Right forelimb (tissue), 1 donor: ENCODE measurements around the gene FDXACB1.
"Not testable (repeated sequence)": the region's sequence is repeated elsewhere in the genome, so short reads cannot be mapped to it uniquely, and the experiment has no call there.

Source experiments
- DNase-seq: peaks from one replicate; pipeline ENCODE4 v3.0.0-alpha.2; 2018

The FDXACB1 gene

DNA sequence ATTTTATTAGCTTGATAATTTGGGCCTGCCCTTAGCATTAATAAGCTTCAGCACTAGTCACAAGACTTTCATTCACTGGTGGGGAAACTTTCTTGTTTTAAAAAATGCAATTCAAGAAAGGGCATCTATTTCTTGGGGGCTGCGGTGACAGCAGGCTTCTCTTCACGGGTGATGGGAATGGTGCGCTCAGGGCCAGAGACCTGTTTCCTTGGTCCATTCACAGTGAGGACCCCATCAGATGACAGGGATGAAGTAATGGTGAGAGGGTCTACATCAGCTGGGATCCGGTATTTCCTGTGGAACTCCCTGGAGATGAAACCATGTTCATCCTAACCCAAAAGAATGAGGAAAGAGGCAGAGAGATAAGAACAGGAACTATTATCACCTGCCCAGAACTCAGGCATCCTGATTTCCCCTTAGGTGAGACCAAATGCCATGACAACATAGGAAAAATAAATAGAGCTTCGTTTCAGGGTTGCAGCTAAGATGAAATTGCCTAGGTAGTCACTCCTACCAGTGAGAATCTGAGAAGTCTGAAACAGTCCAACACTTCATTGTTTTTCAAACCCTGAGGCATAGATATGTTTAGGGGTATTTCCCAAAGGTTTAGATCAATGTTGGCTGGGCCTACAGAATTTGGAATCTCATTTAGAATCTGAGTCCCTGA lies 29.8 kb upstream of the FDXACB1 start:
- no peak for DNase-seq

DNA sequence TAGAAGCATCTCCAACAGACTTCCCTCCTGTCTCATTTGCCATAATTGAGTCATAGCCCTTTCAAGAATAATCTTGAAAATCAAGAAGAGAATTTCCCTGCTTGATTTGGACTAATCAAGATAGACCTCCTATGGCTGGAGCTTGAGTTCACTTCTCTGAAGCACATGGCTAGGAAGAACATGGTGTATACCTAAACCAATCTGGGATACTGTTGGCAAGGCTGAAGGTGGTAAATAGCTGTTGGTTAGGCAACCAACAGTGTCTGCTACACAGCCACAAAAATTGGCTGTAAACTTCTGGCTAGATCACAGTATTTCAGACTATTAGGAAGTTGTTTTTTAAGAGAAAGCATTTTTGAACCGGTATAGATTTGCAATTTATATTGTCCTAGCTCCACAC lies 27.7 kb upstream of the FDXACB1 start:
- DNase-seq, result no peak

DNA sequence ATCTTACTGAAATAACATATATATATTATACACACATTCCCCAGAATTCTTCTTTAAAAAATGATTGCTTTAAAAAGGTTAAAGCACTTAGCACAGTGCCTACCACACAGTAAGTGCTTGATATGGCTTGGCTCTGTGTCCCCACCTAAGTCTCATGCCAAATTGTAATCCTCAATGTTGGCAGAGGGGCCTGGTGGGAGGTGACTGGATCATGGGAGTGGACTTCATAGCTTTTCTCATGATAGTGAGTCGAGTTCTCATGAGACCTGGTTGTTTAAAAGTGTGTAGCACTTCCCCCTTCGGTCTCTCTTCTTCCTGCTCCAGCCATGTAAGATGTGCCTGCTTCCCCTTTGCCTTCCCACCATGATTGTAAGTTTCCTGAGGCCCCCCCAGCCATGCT lies 26.4 kb upstream of the FDXACB1 start:
- DNase-seq, result no peak

GRCh38 chr11:111886844-111887243 lies 7.9 kb upstream of the FDXACB1 start:
- DNase-seq, result no peak

DNA sequence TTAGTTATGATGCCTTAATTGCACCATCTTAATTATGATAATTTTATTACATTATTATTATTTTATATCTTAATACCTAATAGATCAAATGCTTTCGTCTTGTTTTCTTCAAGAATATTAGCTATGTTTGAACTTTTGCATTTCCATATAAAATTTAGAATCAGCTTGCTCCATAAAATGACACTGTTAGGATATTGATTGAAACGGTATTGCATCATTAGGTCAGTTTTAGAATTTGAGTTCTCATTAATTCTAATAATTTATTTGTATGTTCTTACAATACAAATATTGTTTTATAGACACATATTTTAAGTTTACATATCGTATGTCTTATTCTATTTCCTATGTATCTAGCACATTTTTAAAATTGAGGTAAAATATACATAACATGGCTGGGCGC lies 7.1 kb upstream of the FDXACB1 start:
- no peak for DNase-seq

DNA sequence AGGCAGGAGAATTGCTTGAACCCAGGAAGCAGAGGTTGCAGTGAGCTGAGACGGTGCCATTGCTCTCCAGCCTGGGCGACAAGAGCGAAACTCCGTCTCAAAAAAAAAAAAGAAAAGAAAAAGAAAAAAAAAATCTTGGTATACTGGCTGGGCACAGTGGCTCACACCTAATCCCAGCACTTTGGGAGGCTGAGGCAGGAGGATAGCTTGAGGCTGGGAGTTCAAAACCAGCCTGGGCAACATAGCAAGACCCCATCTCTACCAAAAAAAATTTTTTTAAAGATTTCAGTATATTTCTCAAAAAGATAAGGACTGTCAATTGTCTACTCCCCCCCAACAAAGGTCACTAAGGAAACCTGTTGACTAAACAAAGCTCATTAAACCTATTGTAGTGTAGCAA lies 6.1 kb upstream of the FDXACB1 start:
- not testable (repeated sequence) for DNase-seq

DNA sequence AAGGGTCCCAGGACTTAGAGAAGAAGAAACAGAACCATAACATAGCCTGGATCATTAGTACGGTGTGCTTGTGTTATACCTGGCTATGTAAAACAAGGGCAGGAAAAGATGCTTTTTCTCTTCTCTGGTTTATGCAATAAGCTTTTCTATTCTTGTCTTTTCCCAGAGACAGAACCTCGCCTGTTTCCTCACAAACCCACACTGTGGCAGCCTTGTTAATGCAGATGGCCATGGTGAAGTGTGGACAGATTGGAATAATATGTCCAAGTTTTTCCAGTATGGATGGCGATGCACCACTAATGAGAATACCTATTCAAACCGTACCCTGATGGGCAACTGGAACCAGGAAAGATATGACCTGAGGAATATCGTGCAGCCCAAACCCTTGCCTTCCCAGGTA lies 3.2 kb upstream of the FDXACB1 start:
- no peak for DNase-seq

GRCh38 chr11:111879637-111879960 lies 634 bp upstream of the FDXACB1 start:
- no peak for DNase-seq

DNA sequence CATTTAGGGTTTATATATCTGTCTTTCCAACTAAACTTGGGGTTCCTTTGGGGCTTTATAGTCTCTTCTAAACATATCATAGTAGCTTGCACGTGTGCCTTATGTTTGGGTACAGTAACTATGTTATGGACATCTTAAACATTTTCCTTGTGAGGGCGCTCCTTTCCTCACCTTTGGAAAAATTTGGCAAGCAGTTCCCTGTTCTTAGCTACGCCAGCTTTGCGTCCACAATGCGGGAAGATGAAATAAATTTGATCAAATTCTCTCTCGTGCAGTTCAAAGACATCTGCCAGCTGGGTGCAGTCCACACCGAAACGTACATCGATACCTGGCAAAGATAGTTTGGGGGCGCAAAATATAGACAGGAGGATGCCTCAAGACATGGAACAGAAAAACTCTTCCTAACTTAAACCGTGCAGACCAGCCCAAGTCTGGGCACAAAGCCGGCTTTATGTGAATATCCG lies 548 bp downstream of the FDXACB1 start:
- no peak for DNase-seq

DNA sequence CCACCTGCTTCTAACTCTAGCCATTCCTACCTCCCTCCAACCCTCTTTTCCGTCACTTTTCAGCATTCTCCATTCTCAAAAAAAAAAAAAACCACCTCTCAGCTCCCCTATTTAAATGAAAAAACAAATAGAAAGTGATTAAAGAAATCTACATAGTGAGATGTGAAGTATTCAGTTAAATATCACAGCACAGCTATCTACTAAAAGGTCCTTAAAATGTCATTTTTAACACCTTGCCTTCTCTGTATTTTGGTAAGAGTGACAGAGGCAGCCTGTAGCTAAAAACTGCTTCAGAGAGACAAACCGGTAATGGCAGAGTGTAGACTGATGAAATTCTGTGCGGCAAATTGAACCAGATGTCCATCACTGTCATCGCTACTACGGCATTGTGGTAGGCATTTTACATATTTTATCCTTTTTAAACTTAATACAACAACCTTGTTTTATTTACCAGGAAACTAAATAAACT lies 7.2 kb downstream of the FDXACB1 start:
- DNase-seq, result no peak

DNA sequence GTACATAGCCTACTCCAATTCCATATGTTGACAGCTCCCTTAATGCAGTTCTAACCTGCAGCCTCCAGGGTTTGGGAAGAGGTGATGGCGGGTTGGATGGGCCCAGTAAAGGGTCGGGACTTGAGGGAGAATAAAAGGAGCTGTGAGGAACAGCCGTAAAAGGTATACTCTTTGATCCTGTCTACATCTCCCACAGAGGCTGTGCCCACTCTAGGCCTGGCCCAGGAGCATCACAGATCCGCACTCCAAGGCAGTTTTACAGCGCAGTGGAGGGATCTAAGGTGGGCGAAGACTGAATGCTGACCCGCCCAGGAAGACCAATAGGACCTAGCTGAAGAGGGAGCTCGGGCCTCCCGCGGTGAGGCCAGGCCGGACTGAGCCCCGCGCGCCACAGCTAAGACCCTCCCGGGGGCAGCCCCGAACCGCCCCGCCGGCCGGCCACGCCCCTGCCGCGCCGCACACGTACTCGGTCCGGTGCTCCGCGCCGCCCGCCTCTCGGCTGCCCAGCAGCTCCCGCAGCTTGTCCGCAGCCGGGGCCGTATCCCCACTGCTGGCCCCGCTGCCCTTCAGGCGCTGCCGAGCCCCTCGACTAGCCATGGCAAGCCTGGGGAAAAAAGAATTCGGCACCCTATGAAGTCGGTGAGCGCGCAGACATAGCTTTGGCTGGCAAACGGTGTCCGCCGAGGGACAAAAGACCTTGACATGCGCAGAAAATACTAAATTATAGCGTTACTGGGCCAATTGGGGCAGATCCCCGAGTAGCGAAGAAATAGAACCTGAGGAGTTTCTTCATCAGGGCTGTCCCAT lies 7.9 kb downstream of the FDXACB1 start, which contains the start of gene ALG9:
TSS of gene ALG9 (minus strand) at position 696 of the 807 bp plus-strand sequence. CDS start at position 597, 99 bp downstream.
- DNase-seq, result peak; percentile 93

DNA sequence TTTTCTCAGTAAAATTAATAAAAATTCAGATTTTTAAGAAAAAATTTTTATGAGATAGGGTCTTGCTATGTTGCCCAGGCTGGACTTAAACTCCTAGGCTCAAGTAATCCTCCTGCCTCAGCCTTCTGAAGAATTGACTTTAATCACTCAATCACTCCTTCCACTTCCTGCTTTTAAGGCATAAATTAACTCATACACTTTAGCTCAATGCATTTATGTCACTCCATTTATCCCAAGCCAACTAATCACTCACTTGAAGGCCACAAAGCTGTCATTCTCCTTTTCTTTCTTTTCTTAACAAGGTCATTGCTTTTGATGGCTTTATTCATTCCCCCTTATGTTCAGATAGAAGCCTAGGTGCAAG lies 8.5 kb downstream of the FDXACB1 start:
- DNase-seq, result no peak

DNA sequence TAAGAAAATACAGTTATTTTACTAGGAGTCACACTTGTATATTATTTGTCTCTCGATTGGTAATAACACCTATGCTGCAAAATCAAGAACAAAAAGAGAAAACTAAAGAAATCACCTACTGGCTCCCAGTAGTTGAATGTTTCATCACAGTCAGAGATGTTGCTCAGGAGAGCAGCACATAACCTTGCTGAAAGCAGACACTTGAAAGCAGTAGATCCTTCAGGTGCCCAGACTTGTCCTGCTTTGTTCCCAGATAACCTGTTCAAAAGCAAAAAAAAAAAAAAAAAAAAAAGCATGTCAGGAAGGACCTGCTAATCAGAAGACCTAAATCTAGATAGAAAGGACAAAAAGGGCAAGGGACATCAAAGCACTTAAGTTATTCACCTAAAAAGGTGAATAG lies 8.9 kb downstream of the FDXACB1 start:
- no peak for DNase-seq

- no peak for DNase-seq
Measured at GRCh38 chr11:111860257-111860656, 18.7 kb downstream of the FDXACB1 start.

DNA sequence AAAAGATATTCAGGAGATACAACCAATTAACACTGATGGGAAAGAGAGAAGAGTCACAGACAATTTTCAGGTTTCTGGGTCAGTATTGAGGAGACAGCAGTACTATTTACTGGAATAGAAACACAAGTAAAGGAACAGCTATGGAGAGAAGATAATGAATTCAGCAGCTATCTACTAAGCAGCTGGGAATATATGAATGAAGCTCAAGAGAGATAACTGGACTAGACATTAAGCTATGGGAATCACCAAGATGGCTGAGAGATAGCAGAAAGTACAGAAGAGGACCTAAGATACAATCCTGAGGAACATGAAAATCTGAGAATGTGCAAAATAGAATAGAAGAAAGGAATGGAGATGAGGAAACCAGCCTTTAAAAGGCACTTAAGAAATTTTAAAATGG lies 23.5 kb downstream of the FDXACB1 start:
- DNase-seq, result no peak

DNA sequence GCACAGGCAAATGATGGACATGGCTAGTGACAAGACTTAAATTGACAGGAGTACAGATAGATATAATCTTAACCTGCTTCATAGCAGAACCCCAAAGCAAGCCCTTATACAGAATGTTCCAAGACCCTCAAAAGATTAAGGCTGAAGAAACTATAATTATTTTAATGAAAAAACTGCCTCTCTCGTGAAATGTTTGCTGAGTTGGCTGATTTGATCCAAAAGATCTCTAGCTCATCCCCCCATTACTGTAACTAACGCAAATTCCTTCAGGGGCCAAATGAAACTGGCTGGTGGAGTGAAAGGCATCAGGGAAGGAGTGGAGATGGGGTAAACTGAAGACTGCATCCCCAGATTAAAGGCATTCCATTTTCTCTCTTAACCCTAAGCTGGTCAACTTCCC lies 26.9 kb downstream of the FDXACB1 start:
- no peak for DNase-seq

DNA sequence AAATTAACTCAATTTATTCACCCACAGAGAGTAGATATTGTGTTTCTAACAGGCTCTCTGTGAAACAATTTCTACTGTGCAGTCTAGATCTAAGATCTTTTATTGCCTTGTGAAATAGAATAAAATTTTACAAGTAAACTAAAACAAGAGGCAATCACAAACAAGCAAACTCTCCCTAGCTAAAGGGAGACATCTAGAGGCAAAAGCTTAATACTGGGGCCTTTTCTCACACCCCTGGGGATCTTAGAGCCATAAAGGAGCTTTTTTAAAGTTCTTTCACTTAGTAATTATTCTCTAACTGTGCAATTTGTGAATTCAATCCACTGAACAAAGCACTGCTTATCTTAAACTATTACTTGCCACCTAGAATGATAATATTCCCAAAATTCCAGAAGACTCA lies 27.3 kb downstream of the FDXACB1 start:
- DNase-seq, result no peak

DNA sequence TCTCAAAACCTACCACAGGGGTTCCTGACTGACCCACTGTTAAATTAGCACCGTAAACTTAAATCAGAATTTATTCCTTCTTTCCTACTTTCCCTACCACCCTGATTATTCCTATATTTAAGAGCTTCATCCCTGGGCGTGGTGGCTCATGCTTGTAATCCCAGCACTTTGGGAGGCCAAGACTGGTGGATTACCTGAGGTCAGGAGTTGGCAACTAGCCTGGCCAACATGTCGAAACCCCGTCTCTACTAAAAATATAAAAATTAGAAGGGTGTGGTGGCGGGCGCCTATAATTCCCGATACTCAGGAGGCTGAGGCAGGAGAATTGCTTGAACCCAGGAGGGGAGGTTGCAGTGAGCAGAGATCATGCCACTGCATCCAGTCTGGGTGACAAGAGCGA lies 27.9 kb downstream of the FDXACB1 start:
- DNase-seq, result no peak

- DNase-seq, result no peak
Measured at GRCh38 chr11:111849631-111850030, 29.3 kb downstream of the FDXACB1 start.

DNA sequence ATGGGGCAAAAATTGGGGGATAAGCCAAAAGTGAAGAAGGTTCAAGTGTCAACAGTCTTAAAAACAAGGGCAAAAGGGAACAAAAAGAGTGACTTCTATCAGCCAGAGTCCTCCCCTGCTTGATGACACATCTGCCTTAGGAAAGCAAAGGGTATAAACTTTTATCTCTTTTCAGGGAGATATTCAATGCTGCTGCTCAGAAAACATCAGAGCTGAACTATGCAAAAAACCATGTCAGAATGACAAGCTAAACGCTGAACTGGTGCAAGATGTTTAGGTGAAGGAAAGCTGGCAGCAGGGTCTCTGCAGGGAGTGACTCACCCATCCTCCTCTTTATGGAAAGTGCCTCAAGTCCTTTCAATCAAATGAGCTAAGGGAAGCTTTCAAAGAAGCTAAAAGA lies 32.3 kb downstream of the FDXACB1 start:
- no peak for DNase-seq

DNA sequence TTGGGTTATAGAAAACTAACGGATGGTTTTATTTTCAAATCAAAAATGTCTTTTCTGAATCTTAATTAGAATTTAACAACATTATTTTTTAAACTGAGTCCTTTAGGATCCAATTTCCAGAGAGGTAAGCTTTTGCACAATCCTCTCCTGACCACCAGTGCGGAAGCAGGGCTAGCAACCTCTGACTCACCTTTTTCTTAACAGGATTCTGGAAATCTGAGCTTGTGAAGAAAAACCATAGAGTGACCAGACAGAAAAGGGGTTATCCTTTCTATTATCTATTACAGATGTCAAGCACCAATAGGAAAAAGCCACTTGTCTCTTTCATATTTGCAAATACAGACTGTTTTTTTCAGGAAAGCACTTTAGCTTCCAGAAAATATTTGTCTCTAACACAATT lies 32.9 kb downstream of the FDXACB1 start:
- no peak for DNase-seq

DNA sequence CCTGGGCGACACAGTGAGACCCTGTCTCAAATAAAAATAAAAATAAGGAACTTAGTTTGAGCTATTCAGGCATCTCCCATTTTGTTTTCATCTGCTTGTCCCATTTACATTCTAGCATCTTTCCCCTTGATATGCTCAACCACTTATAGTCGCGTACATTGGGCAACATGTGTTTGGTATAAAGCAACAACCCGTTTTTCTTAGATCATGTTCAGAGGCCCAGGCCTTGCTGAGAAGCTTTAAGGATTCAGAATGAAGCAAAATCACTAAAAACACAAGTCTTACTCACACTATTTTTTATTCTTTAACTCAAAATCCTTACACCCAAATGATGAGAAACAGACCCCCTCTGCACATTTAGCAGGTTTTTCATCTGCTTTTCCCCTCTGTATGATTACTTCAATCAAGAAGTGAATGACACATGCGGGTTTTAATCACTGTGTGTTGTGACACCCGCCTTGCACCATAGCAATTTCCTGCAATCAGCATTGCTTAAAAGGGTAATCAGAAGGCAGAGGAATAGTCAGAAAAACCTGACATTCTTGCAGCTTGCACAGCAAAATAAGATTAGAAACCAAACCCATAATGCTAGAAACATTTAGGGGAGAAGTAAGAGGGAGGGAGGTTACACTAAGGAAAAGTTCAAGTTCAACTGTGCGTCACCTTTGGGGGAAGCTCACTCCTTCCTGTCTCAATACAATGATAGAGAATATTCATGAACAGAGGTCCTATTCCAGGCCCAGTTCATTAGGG lies 33.5 kb downstream of the FDXACB1 start:
- no peak for DNase-seq

DNA sequence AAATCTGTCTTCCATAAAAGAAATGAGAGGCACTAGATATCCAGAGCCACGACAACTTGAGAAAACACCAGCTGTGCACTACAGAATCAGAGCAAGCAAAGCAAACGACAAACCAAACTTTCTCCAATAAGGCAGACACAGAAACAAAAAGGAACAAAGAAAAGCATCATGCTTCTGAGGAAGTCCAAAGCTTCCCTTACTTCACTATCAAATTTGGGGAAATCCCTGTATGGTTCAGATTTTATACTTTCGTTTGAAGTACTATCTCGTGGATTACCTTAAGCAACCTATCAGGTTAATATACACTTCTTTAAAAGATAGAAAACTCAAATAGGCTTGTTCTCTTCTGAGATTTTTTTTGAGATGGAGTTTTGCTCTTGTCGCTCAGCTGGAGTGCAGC lies 35.3 kb downstream of the FDXACB1 start:
- DNase-seq, result no peak
